Stimulated activated CD8-positive, alpha-beta memory T cell treated with anti-CD3 and anti-CD28 coated beads, Interleukin-2, amount 100 ng/mL, for 48 hours (primary cell): ENCODE measurements around the gene PHC2.
"Not testable (repeated sequence)": the region's sequence is repeated elsewhere in the genome, so short reads cannot be mapped to it uniquely, and the experiment has no call there.

Experiments used
- DNase-seq, 2 donors: peaks; one replicate each; pipeline ENCODE4 v3.0.0-alpha.2; 2020; ENCODE audit warnings: low read depth in 2 of 2

The PHC2 gene

DNA sequence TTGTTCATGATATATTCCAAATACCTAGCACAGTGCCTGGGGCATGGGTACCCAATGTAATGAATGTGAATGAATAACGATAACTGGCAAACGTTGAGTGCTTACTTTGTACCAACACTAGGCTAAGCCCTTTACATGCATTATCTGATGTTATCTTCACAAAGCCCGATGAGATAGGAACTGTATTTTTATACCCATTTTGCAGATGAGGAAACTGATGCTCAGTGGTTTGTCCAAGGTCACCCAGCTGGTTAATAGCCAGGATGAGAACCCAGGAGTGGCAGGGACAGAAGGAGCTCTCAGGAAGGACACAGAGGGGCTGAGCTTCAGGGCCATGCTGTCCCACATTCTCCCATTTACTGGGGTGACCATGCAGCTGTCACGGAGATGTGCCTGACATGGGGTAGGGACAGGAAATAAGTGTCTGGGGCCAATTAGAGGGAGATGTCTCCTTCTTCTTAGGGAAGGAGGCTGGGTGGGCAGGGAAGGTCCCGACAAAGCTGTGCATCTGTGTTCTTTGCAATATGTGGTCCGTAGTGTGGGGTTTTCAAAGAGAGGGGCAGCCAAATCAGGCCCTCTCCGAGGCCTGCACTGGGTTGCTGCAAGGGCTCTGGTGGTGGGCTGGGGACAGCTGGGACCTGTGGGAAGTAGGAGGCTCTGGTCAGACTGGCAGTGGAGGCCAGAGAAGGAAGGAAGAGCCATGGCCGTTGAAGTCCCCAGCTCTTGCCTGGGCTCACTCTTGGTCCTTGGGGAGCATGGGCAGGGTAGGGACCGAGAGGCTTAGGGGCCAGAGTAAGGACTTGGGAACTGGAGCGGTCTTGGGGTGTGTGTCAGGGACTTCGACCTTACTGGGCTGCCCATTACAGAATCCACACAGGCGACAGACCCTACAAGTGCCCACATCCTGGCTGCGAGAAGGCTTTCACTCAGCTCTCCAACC is 136.6 kb downstream of the PHC2 start:
- DNase-seq: no peak

GRCh38 chr1:33292726-33293340 is 138.1 kb downstream of the PHC2 start:
- DNase-seq: no peak

DNA sequence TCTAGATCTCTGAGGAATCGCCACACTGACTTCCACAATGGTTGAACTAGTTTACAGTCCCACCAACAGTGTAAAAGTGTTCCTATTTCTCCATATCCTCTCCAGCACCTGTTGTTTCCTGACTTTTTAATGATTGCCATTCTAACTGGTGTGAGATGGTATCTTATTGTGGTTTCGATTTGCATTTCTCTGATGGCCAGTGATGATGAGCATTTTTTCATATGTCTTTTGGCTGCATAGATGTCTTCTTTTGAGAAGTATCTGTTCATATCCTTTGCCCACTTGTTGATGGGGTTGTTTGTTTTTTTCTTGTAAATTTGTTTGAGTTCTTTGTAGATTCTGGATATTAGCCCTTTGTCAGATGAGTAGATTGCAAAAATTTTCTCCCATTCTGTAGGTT is 140.3 kb downstream of the PHC2 start:
- not testable (repeated sequence) for DNase-seq

GRCh38 chr1:33289858-33290154 is 141.1 kb downstream of the PHC2 start:
- DNase-seq: no peak

- DNase-seq: no peak
Measured at GRCh38 chr1:33288976-33289857, 141.7 kb downstream of the PHC2 start.

DNA sequence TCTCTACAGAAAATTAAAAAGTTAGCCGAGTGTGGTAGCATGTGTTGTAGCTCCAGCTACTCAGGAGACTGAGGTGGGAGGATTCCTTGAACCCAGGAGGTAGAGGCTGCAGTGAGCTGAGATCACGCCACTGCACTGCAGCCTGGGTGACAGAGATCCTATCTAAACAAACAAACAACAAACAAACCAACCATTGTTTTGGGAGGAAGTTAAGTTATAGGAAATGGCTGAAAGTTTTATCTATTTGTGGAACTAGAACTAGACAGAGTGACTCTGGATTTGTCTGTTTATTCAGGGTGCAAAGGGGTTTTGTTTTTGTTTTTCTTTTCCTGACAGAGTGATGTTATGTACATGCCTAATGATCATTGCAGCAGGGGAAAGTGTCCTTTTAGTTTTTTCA is 143.6 kb downstream of the PHC2 start:
- no peak for DNase-seq

DNA sequence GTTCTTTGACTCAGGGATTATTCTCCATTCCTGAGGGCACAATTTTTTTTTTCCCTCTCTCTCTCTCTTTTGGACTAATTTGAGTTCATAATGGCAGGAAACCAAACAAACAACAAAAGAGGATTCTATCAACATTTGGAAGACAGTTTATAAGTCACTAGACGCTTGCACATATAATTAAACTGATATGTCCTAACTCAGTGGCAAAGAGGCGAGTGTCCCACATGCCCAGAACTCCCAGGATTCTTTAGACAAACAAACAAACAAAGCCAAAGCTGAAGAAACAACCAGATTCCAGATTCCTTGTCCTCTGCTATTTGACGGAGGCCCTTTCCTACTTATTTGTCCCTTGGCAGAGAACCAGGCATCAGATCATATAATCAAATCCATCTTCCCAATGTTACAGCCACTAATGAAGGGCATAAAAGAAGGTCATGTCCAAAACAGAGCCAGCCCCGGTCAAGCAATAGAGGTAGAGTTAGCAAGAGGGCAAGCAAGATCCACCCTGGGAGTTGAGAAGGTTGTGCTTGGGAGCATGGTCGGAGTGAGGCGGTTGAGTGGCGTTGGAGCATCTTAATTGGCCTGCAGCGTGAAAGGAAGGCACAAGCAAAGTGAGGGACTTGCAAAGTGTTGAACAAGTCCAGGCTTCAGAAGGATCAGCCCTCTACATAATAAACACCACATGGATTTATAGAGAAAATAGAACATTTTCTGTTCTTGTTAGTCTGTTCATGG is 144.3 kb downstream of the PHC2 start:
- no peak for DNase-seq

- no peak for DNase-seq
Measured at GRCh38 chr1:33284049-33284448, 146.8 kb downstream of the PHC2 start.

DNA sequence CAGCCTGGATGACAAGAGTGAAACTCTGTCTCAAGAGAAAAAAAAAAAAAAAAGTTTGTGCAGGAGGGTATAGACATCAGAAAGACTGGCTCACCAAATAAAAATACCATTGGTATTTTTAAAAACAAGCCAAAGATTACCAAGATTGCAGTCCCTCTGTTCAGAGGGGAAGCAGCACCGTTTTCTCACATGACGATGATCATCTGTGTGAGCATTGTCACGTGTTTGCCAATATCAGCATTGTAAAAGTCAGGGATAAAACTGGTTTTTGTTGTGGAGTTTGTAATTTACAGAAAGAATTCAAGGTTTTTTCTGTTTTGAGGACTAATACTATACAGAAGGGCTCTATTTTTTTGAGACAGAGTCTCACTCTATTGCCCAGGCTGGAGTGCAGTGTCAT is 148.1 kb downstream of the PHC2 start:
- no peak for DNase-seq

DNA sequence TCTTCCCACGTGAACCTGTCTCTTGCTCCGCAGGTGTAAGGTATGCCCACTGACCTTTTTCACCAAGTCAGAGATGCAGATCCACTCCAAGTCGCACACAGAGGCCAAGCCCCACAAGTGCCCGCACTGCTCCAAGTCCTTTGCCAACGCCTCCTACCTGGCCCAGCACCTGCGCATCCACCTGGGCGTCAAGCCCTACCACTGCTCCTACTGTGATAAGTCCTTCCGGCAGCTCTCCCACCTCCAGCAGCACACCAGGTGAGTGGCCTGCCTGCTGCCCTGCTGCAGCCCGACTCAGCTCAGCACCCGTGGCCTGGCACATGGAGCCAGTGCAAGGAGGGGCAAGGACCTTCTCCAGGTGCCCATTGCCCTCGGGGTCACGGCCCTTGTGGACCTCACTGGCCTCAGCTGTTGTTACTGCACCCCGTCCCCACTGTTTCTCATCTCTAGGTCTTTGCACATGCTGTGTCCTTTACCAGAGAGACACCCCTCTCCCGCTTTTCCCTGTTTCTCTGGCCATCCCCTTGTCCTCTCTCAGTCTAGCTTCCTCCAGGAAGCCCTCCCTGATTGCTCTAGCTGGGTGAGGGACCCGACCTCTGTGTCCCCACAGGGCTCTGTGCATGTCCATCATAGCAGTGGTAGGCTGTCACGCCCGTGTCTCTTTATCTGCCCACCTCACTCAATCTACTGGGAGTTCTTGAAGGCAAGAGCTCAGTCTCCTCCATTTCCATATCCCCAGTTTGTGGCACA is 149.2 kb downstream of the PHC2 start:
- DNase-seq: no peak

DNA sequence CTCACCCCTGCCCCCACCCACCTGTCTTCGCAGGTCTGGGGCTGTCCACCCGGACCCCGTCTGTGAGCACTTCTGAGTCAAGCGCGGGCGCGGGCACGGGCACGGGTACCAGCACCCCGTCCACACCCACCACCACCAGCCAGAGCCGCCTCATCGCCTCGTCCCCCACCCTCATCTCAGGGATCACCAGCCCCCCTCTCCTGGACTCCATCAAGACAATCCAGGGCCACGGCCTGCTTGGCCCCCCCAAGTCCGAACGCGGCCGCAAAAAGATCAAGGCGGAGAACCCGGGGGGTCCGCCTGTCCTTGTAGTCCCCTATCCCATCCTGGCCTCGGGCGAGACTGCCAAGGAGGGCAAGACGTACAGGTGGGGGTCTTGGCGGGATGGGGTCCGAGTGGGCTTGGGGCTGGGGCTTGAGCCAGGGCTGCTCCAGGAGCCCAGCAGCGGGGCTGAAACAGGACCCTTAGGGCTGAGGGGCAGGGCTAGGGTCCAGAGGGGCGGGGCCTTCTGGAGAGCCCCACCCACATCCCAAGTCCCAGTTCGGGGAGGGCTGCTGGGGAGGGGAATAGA is 150.7 kb downstream of the PHC2 start:
- no peak for DNase-seq

DNA sequence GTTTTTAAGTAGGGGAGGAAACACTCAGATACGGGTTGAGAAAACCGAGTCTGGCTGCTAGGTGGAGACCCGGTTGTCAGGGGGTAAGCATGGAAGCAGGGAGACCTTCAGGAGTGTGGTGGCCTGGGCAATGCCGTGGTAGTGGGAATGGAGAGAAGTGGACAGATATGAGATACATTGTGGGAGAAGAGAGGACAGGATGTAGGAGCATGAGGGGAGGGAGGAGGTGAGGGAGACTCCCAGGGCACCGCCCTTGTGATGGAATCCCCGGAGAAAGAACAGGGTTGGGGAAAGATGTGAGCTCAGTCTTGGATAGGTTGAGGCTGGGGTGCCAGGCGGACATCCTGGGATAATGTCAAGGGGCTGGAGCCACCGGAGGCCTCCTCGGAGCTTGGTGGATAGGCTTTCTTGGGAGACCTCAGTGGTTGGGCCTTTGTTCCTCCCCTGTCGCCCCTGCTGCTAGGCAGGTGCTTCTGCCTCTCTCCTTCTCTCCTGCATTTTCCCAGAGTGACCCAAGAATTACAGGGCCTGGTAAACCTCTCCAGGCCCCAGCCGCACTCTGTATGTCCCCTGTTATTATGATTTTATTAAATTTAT is 153.3 kb downstream of the PHC2 start:
- no peak for DNase-seq

DNA sequence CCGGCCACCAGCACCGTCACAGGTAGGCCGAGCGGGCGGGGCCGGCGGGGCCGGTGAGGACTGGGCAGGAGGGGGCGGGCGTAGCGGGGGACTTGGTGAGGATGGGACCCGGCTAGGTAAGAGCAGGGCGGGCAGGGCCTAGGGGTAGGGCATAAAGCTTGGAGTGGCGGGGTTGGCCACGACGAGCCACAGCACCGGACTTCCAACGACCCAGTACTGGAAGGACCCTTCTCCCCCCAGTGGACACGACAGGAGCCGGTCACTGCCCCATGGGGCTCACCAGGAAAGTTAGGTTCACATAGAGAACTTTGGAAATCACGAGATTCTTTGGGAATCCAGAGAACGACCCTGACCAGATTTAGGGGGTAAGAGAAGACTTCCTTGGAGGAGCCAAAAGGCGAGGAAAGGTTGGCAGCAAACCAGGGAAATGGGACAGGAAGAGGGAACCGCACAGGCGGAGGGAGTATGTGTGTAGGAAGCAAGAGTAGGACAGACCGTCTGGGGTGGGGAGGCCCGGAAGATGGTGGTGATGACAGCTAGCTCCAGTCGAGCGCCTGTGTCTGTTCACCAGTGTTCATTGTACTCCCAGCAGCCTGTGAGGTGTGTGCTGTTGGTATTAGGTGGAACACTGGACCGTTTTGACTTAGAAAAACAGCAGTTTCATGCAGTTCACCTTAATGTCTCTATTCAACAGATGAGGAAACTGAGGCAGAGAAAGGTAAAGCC is 154.2 kb downstream of the PHC2 start:
- DNase-seq: no peak

- no peak for DNase-seq
Measured at GRCh38 chr1:33275706-33276572, 155.0 kb downstream of the PHC2 start.

- no peak for DNase-seq
Measured at GRCh38 chr1:33275195-33275594, 155.7 kb downstream of the PHC2 start.

GRCh38 chr1:33274446-33274845 is 156.4 kb downstream of the PHC2 start:
- no peak for DNase-seq

DNA sequence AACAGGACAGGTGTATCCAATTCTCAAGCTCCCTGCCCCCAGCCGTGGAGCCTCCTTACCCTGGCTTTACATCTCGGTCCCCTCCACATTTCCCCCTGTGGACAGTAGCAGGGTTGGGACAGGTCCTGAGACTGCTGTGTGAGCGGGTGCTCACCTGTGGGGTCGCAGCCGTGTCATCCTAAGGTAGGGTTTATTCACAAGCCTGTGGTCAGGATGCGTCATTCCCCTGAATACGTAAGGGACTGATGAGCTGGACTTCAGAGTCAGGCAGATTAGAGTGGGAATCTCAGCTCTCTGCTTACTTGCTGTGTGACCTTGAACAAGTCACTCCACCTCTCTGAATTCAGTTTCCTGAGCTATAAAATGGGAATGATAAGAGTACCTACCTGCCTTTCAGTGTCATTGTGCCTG is 156.9 kb downstream of the PHC2 start:
- no peak for DNase-seq
